ENCODE results near the gene PTPRG. TPM values are rescaled to one million over a fixed set of nuclear protein-coding genes. Genes with fewer than 3 reads are reported as not detected.

The PTPRG gene
- total and polyA plus RNA-seq, 12 donors: 6.3 to 119 (median 72.2) TPM

DNA sequence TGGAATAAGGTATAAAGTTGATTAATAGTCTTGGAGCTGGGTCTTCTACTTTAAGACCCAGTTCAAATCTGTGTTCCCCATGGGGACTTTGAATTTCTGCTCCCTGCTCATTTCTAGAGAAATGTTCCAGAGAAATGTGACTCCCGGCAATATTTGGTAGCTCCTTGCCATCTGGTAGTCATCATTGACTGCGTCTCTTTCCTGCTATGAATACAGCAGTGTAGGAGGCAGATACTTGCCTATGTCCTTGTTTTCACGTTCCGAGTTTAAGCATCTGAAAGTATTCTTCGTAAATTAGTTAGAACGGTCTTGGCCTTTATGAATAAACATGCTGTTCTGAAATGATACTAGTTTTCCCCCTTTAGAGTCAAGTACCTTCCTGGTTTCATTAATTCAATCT is 352.9 kb downstream of the PTPRG start:
- Histone ChIP-seq H3K27me3 (no peaks in the 10 kb centered on the region), H3K36me3 (replicated peaks in 1 of 2) (no peaks in the 10 kb centered on the region), H3K27ac (no peak overlapping the region), H3K4me3 (no peak overlapping the region), H3K9me3 (replicated peaks in 1 of 3) (no peaks in the 10 kb centered on the region), H3K4me1 (replicated peaks in 1 of 2) (peaks cover 0 to 6% of the 10 kb centered on the region in 2 donors)
- TF ChIP-seq POLR2A (IDR thresholded peaks at IDR 0.05) (no peak), CTCF (IDR thresholded peaks at IDR 0.05) (no peak)
- DNase-seq: no peak
- WGBS, 4 donors: 88 to 96% (median 92%) methylated on average over 6 of the region's 6 CpGs
- intact Hi-C loops (cut with DNase I): no loop called here

- Histone ChIP-seq H3K27me3 (no peaks in the 10 kb centered on the region), H3K27ac (no peak overlapping the region), H3K9me3 (replicated peaks in 1 of 3) (no peaks in the 10 kb centered on the region), H3K36me3 (replicated peaks in 1 of 2) (no peaks in the 10 kb centered on the region), H3K4me1 (replicated peaks in 1 of 2) (no peaks in the 10 kb centered on the region), H3K4me3 (no peak overlapping the region)
- TF ChIP-seq POLR2A (IDR thresholded peaks at IDR 0.05) (no peak), CTCF (IDR thresholded peaks at IDR 0.05) (no peak)
- no peak for DNase-seq
- 72 to 90% (median 79%) methylated on average over 3 of the region's 3 CpGs for WGBS, 4 donors
- intact Hi-C loops (cut with DNase I): no loop called here
Measured at GRCh38 chr3:61915296-61915695, 353.9 kb downstream of the PTPRG start.

GRCh38 chr3:61919371-61919770 is 358.0 kb downstream of the PTPRG start:
- Histone ChIP-seq H3K27ac (no peak overlapping the region), H3K4me3 (no peak overlapping the region), H3K4me1 (replicated peaks in 1 of 2) (no peaks in the 10 kb centered on the region), H3K36me3 (replicated peaks in 1 of 2) (no peaks in the 10 kb centered on the region), H3K9me3 (replicated peaks in 1 of 3) (no peaks in the 10 kb centered on the region), H3K27me3 (no peaks in the 10 kb centered on the region)
- TF ChIP-seq POLR2A (IDR thresholded peaks at IDR 0.05) (no peak), CTCF (IDR thresholded peaks at IDR 0.05) (no peak)
- intact Hi-C loops (cut with DNase I): no loop called here
- DNase-seq: no peak
- WGBS, 4 donors: 82 to 92% (median 86%) methylated on average over 4 of the region's 4 CpGs

DNA sequence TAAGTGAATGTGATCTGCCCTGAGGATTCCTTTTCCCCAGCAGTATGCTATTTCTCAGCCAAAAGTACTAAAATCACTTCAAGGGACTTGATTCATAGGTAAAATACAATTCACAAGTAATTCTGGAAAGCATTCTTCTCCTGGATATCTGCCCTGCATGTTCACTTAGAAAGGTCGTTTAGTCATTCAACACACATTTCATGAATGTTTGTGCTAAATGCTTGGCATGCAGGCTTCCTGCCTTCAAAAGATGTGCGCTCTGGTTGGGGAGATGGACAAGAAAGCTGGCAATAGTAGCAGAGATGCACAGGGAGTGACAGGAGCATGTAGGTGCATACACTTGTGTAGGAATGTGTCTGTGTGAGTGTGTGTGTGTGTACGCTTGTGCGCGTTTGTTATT is 360.7 kb downstream of the PTPRG start:
- Histone ChIP-seq H3K36me3 (replicated peaks in 1 of 2) (no peaks in the 10 kb centered on the region), H3K9me3 (replicated peaks in 1 of 3) (no peaks in the 10 kb centered on the region), H3K4me1 (replicated peaks in 1 of 2) (peaks cover 4 to 11% of the 10 kb centered on the region in 2 donors), H3K27ac (no peak overlapping the region), H3K4me3 (no peak overlapping the region), H3K27me3 (no peaks in the 10 kb centered on the region)
- intact Hi-C loops (cut with DNase I): no loop called here
- 78 to 89% (median 86%) methylated on average over 5 of the region's 5 CpGs for WGBS, 4 donors
- TF ChIP-seq POLR2A (IDR thresholded peaks at IDR 0.05) (no peak), CTCF (IDR thresholded peaks at IDR 0.05) (no peak)
- DNase-seq: no peak

Data from adrenal gland (tissue), 12 donors.